IPS DF 6.9 (cell line): ENCODE measurements around the gene DAZAP1.

Experiments
- DNase-seq: peaks from one replicate; pipeline ENCODE4 v3.0.0-alpha.2; 2013; ENCODE audit warnings: low read depth, low spot score
- H3K27ac ChIP-seq: one replicate; pipeline ENCODE4 v1.5.1; 2013; ENCODE audit warnings: low read length, control low read depth
- H3K27me3 ChIP-seq: 2 replicates; pipeline ENCODE4 v1.6.1; 2013; ENCODE audit warnings: mild to moderate bottlenecking, low read length; ENCODE audit not compliant: control insufficient read depth, insufficient read depth
- H3K36me3 ChIP-seq: 2 replicates; pipeline ENCODE4 v1.6.1; 2013; ENCODE audit warnings: low read length; ENCODE audit not compliant: control insufficient read depth, insufficient read depth
- H3K4me1 ChIP-seq: 2 replicates; pipeline ENCODE4 v1.6.1; 2013; ENCODE audit warnings: low read length; ENCODE audit not compliant: control insufficient read depth, insufficient read depth
- H3K4me3 ChIP-seq: 2 replicates; pipeline ENCODE4 v1.5.1; 2013; ENCODE audit warnings: mild to moderate bottlenecking, low read length
- H3K9me3 ChIP-seq: 2 replicates; pipeline ENCODE4 v1.6.1; 2013; ENCODE audit warnings: low read length, inconsistent platforms; ENCODE audit not compliant: control insufficient read depth, insufficient read depth
- WGBS: extraction: QIAGEN DNeasy Blood & Tissue Kit; methylation state at CpG from one replicate; pipeline ENCODE4 v1.1.7; 2013; ENCODE audit warnings: mixed read lengths, missing lambda C conversion rate; ENCODE audit not compliant: insufficient read length, insufficient coverage; 5-methylcytosine and 5-hydroxymethylcytosine counted together

Gene DAZAP1

GRCh38 chr19:1407528-1408299 lies at the start of gene DAZAP1:
DAZAP1 (plus strand) TSS chr19:1407586; CDS start chr19:1407774, 188 bp downstream.
- H3K9me3 ChIP-seq: no peaks in the 10 kb centered on the region
- H3K4me3 ChIP-seq: peak within 1 kb of the TSS; percentile 76
- H3K27me3 ChIP-seq: no peaks in the 10 kb centered on the region
- WGBS: no CpG with 5 or more reads among the region's 121 CpGs
- H3K27ac ChIP-seq: no peak within 1 kb of the TSS
- peaks cover 13% of the 10 kb centered on the region for H3K4me1 ChIP-seq
- DNase-seq: no peak
- peaks cover 6% of the 10 kb centered on the region; the same call in 1 of the 2 replicates for H3K36me3 ChIP-seq

- Histone ChIP-seq H3K4me1 (no peaks in the 10 kb centered on the region), H3K4me3 (no peak overlapping the region), H3K36me3 (peaks cover 27% of the 10 kb centered on the region), H3K27ac (no peak overlapping the region), H3K9me3 (no peaks in the 10 kb centered on the region), H3K27me3 (no peaks in the 10 kb centered on the region)
- DNase-seq: no peak
- WGBS: no CpG with 5 or more reads among the region's 30 CpGs
These were observed 47.1 kb upstream of the DAZAP1 start for GRCh38 chr19:1360126-1360817.

- peaks cover 33% of the 10 kb centered on the region for H3K36me3 ChIP-seq
- H3K27me3 ChIP-seq: no peaks in the 10 kb centered on the region
- H3K9me3 ChIP-seq: no peaks in the 10 kb centered on the region
- no peak overlapping the region for H3K4me3 ChIP-seq
- DNase-seq: no peak
- WGBS: no CpG with 5 or more reads among the region's 31 CpGs
- no peak overlapping the region for H3K27ac ChIP-seq
- H3K4me1 ChIP-seq: no peaks in the 10 kb centered on the region
These were observed 46.4 kb upstream of the DAZAP1 start for GRCh38 chr19:1360818-1361461.

GRCh38 chr19:1361601-1362386 lies 45.6 kb upstream of the DAZAP1 start:
- WGBS: no CpG with 5 or more reads among the region's 30 CpGs
- no peaks in the 10 kb centered on the region for H3K27me3 ChIP-seq
- H3K36me3 ChIP-seq: peaks cover 38% of the 10 kb centered on the region
- no peak overlapping the region for H3K4me3 ChIP-seq
- no peak for DNase-seq
- H3K27ac ChIP-seq: no peak overlapping the region
- H3K4me1 ChIP-seq: no peaks in the 10 kb centered on the region
- no peaks in the 10 kb centered on the region for H3K9me3 ChIP-seq

GRCh38 chr19:1362387-1363257 lies 44.8 kb upstream of the DAZAP1 start:
- WGBS: no CpG with 5 or more reads among the region's 42 CpGs
- no peak for DNase-seq
- H3K4me3 ChIP-seq: no peak overlapping the region
- H3K9me3 ChIP-seq: no peaks in the 10 kb centered on the region
- no peaks in the 10 kb centered on the region for H3K27me3 ChIP-seq
- no peak overlapping the region for H3K27ac ChIP-seq
- H3K36me3 ChIP-seq: peaks cover 42% of the 10 kb centered on the region
- H3K4me1 ChIP-seq: no peaks in the 10 kb centered on the region

- Histone ChIP-seq H3K27ac (no peak overlapping the region), H3K9me3 (no peaks in the 10 kb centered on the region), H3K4me1 (no peaks in the 10 kb centered on the region), H3K27me3 (no peaks in the 10 kb centered on the region), H3K4me3 (no peak overlapping the region), H3K36me3 (peaks cover 41% of the 10 kb centered on the region)
- WGBS: no CpG with 5 or more reads among the region's 10 CpGs
- DNase-seq: no peak
These were observed 43.8 kb upstream of the DAZAP1 start for GRCh38 chr19:1363599-1363998.

GRCh38 chr19:1364070-1364704 lies 43.2 kb upstream of the DAZAP1 start:
- H3K4me3 ChIP-seq: no peak overlapping the region
- H3K36me3 ChIP-seq: peaks cover 42% of the 10 kb centered on the region
- no peaks in the 10 kb centered on the region for H3K9me3 ChIP-seq
- H3K4me1 ChIP-seq: no peaks in the 10 kb centered on the region
- WGBS: no CpG with 5 or more reads among the region's 15 CpGs
- H3K27me3 ChIP-seq: no peaks in the 10 kb centered on the region
- no peak overlapping the region for H3K27ac ChIP-seq
- DNase-seq: no peak

GRCh38 chr19:1365319-1366269 lies 41.8 kb upstream of the DAZAP1 start:
- H3K27ac ChIP-seq: no peak overlapping the region
- H3K27me3 ChIP-seq: no peaks in the 10 kb centered on the region
- H3K36me3 ChIP-seq: peaks cover 39% of the 10 kb centered on the region
- WGBS: no CpG with 5 or more reads among the region's 37 CpGs
- H3K9me3 ChIP-seq: no peaks in the 10 kb centered on the region
- no peak overlapping the region for H3K4me3 ChIP-seq
- DNase-seq: no peak
- no peaks in the 10 kb centered on the region for H3K4me1 ChIP-seq
